ENCODE data around the gene SLC39A3. TPM values are rescaled to one million over a fixed set of nuclear protein-coding genes. Genes with fewer than 3 reads are reported as not detected.

The SLC39A3 gene
- total RNA-seq, 1 experiment from 2014 or later, result 46.6 TPM

DNA sequence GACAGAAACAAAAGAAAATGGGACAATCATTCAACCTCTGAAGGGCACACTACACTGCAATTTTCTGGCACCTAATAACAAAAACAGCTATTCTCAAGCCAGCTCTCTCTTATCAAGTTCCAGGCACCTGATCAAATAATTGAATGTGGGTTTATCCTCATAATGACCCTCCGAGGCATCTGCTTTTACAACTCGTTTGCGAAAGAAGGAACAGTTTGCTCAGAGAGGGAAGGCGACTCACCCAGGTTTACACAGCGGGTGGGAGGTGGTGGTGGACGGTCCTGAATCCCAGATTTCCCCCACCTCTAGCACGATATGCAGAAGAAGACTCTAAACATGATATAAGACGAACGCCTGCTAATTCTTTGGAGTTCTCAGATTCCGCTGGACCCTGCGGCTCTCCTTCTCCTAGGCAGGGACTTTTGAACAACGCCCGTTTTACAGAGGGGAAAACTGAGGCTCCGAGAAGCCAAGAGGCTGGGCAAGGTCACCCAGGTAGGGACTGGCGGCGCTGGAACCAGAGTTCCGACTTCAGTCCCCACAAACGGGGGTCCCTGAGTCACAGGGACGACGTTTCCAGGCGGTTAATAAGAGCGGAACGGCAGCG is 42.6 kb upstream of the SLC39A3 start:
- H3K27me3 ChIP-seq (ENCODE audit: control insufficient read depth, insufficient read depth, low read length), result no peaks in the 10 kb centered on the region
- H3K9me3 ChIP-seq (ENCODE audit: control insufficient read depth, insufficient read depth, low read depth, low read length), result no peaks in the 10 kb centered on the region
- in situ Hi-C loops (cut with HindIII; ENCODE audit: low pct_unique_long_range_greater_than_20kb, low sequenced_read_pairs) (no loop called here), intact Hi-C loops (cut with micrococcal nuclease; ENCODE audit: unreplicated experiment) (no loop called here)
- ChIA-PET POLR2A (interaction anchor here (0.6 kb wide), 1 partner anchor 91 kb away, joined by 6 read pairs; no protein-coding TSS in a partner anchor), CTCF (no interaction called here)
- H3K4me3 ChIP-seq (ENCODE audit: low read depth in 2 of 2, low read length in 2 of 2), result peak overlapping the region; percentile 96 to 97
- peaks cover 12% of the 10 kb centered on the region for H3K4me1 ChIP-seq (ENCODE audit: control insufficient read depth, insufficient read depth, low read length)
- TF ChIP-seq POLR2AphosphoS5 (IDR thresholded peaks at IDR 0.05; ENCODE audit: low read depth, low read length), result no peak
- TF ChIP-seq, protein P1, sequence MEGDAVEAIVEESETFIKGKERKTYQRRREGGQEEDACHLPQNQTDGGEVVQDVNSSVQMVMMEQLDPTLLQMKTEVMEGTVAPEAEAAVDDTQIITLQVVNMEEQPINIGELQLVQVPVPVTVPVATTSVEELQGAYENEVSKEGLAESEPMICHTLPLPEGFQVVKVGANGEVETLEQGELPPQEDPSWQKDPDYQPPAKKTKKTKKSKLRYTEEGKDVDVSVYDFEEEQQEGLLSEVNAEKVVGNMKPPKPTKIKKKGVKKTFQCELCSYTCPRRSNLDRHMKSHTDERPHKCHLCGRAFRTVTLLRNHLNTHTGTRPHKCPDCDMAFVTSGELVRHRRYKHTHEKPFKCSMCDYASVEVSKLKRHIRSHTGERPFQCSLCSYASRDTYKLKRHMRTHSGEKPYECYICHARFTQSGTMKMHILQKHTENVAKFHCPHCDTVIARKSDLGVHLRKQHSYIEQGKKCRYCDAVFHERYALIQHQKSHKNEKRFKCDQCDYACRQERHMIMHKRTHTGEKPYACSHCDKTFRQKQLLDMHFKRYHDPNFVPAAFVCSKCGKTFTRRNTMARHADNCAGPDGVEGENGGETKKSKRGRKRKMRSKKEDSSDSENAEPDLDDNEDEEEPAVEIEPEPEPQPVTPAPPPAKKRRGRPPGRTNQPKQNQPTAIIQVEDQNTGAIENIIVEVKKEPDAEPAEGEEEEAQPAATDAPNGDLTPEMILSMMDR (IDR thresholded peaks at IDR 0.05), result no peak
- no peak for TF ChIP-seq SIN3A (IDR thresholded peaks at IDR 0.05; ENCODE audit: borderline replicate concordance, insufficient read depth, low read depth, low read length)
- TF ChIP-seq REST (IDR thresholded peaks at IDR 0.05; ENCODE audit: insufficient read depth in 1 of 2, low read depth in 2 of 2, low read length in 1 of 2), result no peak
- TF ChIP-seq TCF7L2 (IDR thresholded peaks at IDR 0.05; ENCODE audit: low read depth, low read length), result no peak
- peaks cover 9% of the 10 kb centered on the region for H3K36me3 ChIP-seq (ENCODE audit: control insufficient read depth, insufficient read depth, low read length)
- BruUV-seq (replicated peaks), result TSS peak; percentile 85
- H3K27ac ChIP-seq (ENCODE audit: low read length), result peak overlapping the region; percentile 90
- ATAC-seq (no peak), DNase-seq (ENCODE audit: low read depth, low spot score) (no peak)

DNA sequence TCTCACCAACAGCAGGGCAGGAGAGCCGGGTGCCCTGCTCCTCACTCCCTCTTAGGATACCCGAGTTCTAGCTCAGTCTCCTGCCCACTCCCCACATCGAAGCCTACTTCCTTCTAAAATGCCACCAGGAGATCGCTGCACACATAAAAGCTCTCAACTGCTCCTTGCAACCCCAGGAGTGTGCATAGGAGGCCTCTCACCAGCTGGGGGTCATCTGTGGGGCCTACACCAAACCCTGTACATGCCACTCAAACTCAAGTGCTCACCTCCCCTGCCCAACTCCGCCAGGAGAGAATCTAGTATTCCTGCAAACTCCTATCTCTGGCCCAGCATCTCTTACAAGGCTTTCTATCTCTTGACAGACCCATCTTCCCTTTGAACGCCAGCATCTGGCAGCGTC is 40.5 kb upstream of the SLC39A3 start:
- ChIA-PET CTCF (no interaction called here), POLR2A (no interaction called here)
- Histone ChIP-seq H3K9me3 (ENCODE audit: control insufficient read depth, insufficient read depth, low read depth, low read length) (no peaks in the 10 kb centered on the region), H3K36me3 (ENCODE audit: control insufficient read depth, insufficient read depth, low read length) (peaks cover 5% of the 10 kb centered on the region; the same call in 1 of the 2 replicates), H3K4me1 (ENCODE audit: control insufficient read depth, insufficient read depth, low read length) (peaks cover 12% of the 10 kb centered on the region), H3K27me3 (ENCODE audit: control insufficient read depth, insufficient read depth, low read length) (no peaks in the 10 kb centered on the region), H3K27ac (ENCODE audit: low read length) (no peak overlapping the region), H3K4me3 (ENCODE audit: low read depth in 2 of 2, low read length in 2 of 2) (no peak overlapping the region)
- in situ Hi-C loops (cut with HindIII; ENCODE audit: low pct_unique_long_range_greater_than_20kb, low sequenced_read_pairs) (no loop called here), intact Hi-C loops (cut with micrococcal nuclease; ENCODE audit: unreplicated experiment) (no loop called here)
- no peak for DNase-seq (ENCODE audit: low read depth, low spot score)
- no peak for ATAC-seq
- TF ChIP-seq SIN3A (IDR thresholded peaks at IDR 0.05; ENCODE audit: borderline replicate concordance, insufficient read depth, low read depth, low read length), result no peak
- TF ChIP-seq TCF7L2 (IDR thresholded peaks at IDR 0.05; ENCODE audit: low read depth, low read length), result no peak
- TF ChIP-seq, protein P1 (IDR thresholded peaks at IDR 0.05), result no peak
- TF ChIP-seq REST (IDR thresholded peaks at IDR 0.05; ENCODE audit: insufficient read depth in 1 of 2, low read depth in 2 of 2, low read length in 1 of 2), result no peak
- TF ChIP-seq POLR2AphosphoS5 (IDR thresholded peaks at IDR 0.05; ENCODE audit: low read depth, low read length), result no peak
- BruUV-seq (replicated peaks), result no TSS peak
